Measurements from ENCODE around the gene FLRT2.

DNA sequence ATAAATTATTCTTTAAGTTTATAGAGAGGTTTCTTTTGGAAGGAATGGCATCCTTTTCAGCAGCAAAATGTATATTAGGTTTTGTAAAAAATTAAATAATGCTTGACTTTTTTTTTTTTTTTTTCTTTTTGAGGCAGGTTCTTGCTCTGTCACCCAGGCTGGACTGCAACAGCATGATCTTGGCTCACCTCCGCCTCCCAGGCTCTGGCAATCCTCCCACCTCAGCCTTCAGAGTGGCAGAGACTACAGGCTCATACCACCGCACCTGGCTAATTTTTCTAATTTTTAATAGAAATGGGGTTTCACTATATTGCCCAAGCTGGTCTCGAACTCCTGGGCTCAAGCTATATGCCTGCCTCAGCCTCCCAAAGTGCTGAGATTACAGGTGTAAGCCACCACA is 89.0 kb downstream of the FLRT2 start:
- TF ChIP-seq POLR2A (IDR thresholded peaks at IDR 0.05; ENCODE audit: low read depth, low read length) (no peak), CEBPB (IDR thresholded peaks at IDR 0.05; ENCODE audit: low read depth, low read length) (no peak), FOS (IDR thresholded peaks at IDR 0.05; ENCODE audit: low read depth, low read length) (no peak), RAD21 (IDR thresholded peaks at IDR 0.05; ENCODE audit: low read length) (no peak), RFX5 (IDR thresholded peaks at IDR 0.05; ENCODE audit: low read depth, low read length) (no peak)
- TF ChIP-seq, protein P1, sequence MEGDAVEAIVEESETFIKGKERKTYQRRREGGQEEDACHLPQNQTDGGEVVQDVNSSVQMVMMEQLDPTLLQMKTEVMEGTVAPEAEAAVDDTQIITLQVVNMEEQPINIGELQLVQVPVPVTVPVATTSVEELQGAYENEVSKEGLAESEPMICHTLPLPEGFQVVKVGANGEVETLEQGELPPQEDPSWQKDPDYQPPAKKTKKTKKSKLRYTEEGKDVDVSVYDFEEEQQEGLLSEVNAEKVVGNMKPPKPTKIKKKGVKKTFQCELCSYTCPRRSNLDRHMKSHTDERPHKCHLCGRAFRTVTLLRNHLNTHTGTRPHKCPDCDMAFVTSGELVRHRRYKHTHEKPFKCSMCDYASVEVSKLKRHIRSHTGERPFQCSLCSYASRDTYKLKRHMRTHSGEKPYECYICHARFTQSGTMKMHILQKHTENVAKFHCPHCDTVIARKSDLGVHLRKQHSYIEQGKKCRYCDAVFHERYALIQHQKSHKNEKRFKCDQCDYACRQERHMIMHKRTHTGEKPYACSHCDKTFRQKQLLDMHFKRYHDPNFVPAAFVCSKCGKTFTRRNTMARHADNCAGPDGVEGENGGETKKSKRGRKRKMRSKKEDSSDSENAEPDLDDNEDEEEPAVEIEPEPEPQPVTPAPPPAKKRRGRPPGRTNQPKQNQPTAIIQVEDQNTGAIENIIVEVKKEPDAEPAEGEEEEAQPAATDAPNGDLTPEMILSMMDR (conservative IDR thresholded peaks at IDR 0.05; ENCODE audit: low read depth, low read length), result no peak
